Effector CD4-positive, alpha-beta T cell (primary cell): ENCODE data around the gene SLC35F3.
"Not testable (repeated sequence)": the region's sequence is repeated elsewhere in the genome, so short reads cannot be mapped to it uniquely, and the experiment has no call there.

Experiments used
- DNase-seq: peaks from one replicate; pipeline ENCODE4 v3.0.0-alpha.2; 2020

SLC35F3 gene

DNA sequence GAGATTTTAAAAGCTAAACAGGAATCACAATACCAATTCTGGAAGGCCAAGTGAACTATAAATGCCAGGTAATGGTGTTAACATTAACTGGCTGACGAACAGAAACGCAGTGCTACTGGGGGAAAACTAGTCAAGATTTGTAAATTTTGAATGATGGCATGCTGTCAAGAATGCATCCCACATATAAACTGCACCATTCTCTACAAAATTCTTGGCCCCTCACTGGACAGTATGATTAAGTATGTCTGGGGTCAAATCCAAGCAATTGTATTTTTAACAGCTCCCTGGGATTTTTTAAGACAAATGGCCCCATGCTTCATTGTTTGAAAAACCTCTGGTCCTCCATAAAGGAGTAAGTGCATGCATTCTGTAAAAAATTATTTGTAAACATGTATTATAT, 395.6 kb downstream of the SLC35F3 start:
- no peak for DNase-seq

DNA sequence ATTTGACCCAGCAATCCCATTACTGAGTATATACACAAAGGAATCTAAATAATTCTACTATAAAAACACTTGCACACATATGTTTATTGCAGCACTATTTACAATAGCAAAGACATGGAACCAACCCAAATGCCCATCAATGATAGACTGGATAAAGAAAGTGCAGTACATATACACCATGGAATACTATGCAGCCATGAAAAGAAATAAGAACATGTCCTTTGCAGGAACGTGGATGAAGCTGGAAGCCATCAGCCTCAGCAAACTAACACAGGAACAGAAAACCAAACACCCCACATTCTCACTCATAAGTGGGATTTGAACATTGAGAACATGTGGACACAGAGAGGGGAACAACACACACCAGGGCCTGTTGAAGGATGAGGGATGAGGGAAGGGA, 397.2 kb downstream of the SLC35F3 start:
- not testable (repeated sequence) for DNase-seq

DNA sequence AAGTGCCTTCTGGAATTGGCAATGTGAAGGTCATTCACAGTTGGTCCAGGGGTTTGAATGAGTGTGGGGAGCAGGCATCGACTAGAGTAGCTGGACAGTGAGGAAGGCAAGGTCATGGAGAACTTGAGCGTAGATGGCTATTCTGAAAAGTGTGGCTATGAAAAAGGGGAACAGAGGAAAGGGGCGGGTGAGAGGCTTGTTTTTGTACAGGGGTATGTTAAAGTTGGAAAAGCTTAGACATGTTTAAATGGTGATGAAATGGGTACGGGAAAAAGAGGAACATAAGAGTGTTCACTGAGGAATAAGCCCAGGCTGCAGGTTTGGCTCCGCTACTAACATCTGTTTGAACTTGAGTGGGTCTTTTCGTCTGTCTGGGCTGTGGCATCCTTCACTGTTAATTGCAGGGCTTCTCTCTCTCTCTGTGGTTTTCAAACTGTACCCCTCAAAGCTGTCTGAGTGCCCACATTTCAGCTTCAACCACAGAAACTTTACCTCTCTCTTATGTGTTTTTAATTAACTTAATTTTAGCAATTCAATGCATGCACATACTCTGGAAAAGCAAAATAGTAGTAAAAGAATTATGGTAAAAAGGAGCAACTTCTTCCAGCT, 398.0 kb downstream of the SLC35F3 start:
- no peak for DNase-seq

DNA sequence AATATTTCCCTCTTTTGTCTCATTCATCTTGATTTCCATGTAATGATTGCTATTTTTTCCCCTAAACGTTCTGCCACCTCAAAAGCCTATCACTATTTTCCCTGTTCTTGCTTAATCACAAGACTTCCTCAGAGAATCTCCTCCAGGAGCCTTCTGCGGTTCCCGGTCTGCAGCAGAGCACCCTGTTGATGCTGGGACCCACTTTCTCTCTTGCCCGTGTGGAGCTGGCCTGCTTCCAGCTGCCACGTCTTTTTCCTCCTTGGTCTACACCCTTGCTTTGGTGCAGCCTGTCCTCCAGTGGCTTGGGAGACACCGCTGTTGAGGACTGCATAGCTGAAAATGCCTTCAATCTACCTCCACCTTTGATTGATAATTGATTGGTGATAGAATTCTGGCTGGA, 398.8 kb downstream of the SLC35F3 start:
- no peak for DNase-seq

DNA sequence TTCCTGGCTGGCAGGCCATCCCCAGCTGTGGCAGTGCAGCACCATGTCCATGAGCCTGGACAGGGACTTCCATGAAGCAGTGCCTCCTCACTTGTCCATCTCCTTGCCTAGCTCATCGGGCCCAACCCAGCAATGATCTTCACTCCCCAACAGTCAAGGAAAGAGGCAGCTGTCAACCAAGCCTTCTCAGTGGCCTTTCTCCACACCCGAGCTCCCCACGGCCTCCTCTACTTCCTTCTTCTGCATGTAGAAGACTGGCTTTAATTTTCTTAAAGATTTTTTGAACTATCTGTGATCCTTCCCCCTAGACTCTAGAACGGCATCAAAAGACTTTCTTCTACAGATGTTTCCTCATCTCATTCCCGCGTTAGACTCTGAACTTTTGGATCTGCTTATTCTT, 403.2 kb downstream of the SLC35F3 start:
- DNase-seq, result no peak

DNA sequence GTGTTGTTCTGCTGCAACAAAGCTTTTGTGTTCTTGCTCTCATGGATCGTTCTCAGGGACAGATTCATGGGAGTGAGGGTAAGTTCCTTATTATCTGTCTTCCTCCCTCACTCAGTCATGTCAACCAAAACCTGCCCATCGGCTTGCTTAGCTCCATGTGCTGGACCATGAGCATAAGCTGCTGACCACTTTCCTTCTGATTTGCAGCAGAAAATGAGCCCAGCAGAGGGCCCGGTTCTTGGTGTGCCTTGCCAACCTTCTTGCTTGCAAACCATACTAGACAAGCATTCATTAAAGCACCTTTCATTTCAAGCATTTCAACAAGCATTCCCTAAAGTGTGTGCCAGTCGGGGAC, 404.7 kb downstream of the SLC35F3 start:
- DNase-seq, result no peak

DNA sequence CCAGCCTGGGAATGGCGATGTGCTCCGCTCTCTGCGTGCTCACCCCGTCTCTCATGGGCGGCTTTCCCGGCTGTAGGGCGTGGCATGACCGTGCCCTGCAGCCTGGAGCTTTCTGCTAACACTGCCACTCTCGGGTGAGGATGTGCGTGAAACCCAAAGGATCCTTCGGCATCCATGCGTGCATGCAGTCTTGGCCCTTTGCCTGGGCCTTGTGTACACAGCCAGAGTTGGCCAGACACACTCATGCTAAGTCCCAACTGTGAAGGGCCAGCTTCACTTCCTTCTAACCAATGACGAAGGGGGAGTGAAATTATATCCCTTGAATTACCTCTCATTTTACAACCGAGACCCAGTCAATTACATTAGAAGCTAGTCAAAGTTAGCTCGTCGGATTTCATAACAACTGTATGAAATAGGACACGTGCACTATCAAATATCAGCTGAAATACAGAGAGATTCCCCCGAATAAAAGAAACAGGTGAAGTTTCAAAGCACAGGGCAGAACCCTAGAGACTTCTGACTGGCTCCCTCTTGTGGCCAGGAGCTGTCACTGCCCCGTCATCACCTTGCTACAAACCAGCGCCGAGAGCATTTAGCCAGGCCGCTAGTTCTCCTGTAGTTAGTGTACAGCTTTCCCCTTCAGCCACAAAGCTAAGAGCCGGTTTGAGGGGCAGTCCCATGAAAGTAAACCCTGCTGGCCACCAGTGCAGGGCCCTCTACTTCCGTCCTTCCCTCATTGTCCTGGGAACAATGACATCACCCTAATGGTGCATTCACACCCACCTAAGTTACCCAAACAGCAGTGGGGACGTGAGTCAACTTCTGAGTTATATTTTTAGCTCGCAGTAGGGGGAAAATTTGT, 405.4 kb downstream of the SLC35F3 start:
- DNase-seq, result peak; percentile 57

DNA sequence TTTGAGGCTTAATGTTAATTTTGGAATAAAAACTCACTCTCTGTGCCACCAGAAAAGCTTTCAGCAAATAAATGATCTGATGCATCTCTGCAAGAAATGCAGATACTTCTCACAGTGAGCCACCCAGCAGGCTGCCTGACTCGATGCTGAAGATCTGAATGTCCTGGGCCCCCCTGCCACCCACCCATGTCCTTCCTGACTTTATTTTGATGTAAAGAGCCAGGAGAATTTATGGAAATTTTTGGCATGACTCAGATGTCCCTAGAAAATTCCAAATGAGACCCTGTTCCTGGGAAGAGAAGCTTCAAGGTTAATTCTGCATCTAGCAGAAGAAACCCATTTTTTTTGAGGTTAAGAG, 406.0 kb downstream of the SLC35F3 start:
- no peak for DNase-seq

DNA sequence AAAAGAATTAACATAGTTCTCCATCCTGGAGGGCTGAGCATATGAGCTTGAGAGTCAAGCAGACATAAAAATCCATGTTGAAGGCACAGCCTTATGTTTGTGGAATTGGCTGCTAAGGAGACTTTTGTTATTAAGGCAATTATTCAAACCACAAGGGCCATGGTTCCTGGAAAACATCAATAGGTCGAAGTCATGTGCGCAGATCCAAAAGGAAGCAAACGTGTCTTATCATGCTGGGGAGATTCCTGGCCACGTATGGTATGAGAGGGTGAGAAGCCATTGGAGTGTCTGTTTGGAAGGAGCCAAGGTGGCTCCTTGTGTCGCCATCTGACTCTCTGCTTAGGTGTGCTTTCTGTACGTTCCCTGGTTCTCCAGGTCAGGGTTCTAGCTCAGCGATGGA, 406.9 kb downstream of the SLC35F3 start:
- no peak for DNase-seq

DNA sequence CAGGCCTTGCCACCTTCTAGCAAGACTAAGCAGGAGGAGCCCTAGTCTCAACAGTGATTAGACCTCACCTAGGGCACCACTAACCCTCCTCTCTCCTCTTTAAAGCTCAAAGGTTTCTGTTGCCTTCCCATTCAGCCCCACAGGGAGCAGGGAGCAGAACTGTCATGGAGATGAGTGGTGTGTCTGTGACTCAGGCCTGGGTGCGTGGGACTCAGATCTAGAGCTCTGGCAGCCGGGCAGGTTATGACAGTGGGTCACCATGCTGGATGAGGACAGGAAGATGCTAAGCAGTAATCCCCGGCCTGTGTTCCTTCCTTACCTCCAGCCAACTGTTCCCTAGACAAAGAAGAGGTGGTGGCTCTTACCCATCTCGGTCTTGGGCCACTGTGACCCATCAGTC, 408.7 kb downstream of the SLC35F3 start:
- DNase-seq, result no peak

DNA sequence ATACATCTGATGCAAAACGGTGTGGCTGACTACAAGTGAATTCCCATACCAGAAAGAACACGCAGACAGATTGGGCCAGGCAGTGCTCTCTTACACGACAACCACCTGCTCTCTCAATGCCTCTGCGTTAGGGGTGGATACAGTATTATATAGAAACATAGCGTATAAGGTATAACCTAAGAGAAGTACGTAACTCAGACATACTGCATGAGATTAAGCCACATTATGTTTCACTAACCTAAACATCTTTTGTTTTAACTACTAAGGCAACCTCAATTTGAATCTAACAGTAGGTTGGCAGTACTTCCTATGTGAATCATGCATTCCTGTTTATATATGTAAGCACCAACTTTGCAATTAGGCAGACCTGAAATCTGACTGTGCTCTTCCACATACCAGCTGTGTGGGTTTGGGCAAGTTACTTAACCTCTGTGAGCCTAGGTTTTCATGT, 410.6 kb downstream of the SLC35F3 start:
- no peak for DNase-seq

DNA sequence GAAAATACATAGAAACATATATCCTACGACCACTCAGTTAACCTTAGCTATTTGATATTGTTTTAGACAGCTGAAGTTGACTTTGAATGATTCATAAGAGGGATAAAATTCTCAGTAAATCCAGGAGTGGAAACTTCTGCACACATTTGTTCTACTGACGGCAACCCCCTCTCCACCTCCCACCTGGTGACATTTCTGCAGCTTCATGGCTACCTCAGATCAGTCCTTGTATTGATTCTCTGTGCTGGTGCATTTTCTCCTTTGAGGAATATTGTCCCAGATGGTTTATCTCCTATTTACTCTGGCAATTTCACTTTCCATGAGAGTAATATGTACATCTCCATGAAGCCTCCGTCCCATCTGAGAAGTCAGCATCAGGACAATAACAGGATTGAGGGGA, 411.1 kb downstream of the SLC35F3 start:
- no peak for DNase-seq

DNA sequence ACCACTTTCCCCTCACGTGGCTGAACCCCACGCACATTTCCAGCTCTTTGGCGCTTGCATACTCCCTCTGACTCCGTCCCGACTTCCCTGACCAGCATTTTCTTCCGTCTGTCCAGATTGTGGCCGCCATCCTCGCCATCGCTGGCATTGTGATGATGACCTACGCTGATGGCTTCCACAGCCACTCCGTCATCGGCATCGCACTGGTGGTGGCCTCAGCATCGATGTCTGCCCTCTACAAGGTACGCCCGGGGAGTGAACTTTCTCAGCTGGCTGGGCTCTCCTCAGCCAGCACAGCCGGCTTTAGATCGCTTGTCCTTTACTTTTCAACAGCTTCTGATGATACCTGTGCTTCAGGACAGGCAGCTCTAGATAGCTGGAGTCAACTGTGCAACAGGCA, 412.0 kb downstream of the SLC35F3 start:
- DNase-seq, result no peak

DNA sequence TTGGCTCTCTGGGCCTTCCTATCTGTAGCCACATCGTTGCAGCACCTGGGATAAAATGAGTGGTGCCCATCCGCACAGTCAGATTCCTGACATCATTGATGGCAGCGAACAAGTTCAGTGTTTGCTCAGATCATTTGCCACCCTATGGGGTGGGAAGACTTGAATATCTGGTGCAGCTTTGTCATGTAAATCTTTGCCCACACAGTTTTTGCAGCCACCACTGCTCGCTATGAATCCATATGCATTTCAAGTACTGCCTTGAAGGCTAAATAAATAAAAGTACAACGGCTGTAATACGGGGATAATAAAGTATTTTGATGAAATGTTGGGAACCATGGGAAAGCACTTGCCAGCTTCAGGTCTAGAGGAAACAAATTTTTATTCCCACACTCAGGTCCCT, 412.5 kb downstream of the SLC35F3 start:
- DNase-seq, result no peak

DNA sequence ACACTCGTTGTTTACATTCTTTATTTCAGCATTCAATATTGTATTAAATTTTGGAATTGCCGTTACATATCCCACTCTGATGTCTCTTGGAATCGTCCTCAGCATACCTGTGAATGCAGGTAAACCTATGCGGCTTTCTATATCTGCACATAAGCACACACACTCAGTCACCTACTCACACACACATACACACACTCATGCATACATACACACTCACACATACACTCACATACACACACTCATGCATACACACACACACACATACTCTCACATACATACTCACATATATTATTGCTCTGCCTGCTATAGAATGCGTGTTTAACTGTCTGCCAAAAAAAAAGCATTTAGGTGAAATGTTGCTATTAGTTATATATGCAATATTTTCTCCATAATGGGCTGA, 415.6 kb downstream of the SLC35F3 start:
- DNase-seq, result no peak

DNA sequence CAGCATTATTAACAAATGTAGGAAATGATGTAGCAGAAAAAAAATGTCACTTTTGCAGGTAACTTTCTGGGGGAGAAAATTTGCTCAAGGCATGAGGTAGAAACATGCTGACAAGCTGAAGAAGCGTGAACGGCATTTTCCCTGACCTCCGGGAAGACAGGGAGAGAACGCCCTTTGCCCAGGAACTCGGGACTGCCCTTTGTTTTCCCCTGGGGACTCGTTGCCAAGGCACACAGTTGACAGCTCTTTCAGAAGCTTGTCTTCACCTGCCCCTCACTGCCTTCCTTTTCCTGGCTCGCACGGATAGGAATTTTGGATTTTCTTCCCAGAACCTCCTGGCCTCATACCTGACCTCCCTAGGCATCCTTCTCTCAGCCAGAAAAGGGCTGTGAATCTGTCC, 416.1 kb downstream of the SLC35F3 start:
- DNase-seq, result no peak

DNA sequence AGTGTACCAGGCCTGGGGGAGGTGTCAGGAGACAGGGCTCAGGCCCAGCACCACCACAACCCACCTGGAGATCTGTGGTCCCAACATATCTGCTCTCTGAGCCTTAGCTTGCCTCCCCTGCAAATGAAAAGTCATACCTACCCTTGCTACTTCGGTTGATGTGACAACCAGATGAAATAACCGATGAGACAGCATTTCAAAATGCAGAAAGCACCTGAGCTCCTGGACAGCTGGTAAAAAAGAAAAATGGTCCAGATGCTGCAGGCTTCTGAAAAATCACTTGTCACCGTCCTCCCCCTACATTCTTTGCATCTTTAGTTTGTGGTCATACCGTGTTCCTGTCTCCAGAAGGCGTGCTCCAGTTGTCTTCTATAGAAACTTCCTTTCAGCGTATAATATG, 416.8 kb downstream of the SLC35F3 start:
- no peak for DNase-seq

DNA sequence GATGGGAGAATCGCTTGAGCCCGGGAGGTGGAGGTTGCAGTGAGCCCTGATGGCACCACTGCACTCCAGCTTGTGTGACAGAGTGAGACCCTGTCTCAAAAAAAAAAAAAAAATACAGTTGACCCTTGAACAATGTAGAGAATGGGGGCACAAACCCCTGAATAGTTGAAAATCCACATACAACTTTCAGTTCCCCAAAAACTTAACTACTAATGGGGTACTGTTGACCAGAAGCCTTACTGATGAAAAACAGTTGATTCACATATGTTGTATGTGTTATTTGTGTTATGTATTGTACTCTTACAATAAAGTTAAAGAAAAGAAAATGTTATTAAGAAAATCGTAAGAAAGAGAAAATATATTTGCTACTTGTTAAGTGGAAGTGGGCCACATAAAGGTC, 417.6 kb downstream of the SLC35F3 start:
- no peak for DNase-seq

DNA sequence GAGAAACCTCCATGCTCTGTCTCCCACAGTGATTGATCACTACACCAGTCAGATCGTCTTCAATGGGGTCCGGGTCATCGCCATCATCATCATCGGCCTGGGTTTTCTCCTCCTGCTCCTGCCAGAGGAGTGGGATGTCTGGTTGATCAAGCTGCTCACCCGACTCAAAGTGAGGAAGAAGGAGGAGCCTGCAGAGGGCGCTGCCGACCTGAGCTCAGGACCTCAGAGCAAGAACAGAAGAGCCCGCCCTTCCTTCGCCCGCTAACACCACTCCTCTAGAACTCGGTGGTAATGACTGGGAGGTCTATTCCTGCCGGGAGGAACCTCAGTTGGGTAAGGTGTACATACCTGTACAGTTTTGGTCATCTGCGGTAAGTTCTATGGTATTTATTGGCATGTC, 418.5 kb downstream of the SLC35F3 start:
- peak; percentile 52 for DNase-seq

DNA sequence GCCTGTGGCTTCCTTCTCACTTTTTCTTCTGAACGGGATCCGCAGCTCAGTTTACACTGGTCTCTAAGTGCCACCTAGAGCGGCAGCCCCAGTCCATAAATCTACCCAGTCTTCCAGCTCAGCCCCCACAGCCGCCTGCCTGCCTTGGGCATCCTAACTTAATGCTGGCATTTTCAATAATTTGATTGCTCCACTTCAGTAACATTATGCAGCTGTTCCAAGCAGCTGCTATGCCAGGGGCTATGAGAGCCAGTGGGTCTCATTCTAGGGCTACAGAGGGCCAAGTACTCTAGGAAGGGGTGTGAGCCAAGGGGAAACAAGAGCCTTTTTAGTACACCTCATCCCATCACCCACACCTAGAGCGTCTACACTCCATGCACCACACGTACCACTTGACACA, 420.3 kb downstream of the SLC35F3 start:
- no peak for DNase-seq

DNA sequence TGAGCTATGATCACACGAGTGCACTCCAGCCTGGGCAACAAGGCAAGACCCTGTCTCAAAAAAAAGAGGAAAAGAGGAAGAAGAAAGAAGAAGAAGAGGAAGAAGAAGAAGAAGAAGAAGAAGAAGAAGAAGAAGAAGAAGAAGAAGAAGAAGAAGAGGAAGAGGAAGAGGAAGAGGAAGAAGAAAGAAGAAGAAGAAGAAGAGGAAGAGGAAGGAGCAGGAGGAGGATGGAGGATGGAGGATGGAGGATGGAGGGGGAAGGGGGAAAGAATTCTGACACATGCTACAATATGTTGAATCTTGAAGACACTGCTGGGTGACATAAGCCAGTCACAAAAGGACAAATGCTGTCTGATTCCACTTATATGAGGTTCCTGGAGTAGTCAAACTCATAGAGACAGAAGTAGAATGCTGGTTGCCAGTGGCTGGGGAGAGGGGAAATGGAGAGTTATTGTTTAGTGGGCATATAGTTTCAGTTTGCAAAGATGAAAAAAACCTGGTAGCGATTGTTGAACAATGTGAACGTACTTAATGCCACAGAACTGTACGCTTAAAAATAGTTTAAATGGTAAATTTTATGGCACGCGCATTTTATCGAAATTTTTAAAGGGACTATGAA, 421.5 kb downstream of the SLC35F3 start:
- no peak for DNase-seq

DNA sequence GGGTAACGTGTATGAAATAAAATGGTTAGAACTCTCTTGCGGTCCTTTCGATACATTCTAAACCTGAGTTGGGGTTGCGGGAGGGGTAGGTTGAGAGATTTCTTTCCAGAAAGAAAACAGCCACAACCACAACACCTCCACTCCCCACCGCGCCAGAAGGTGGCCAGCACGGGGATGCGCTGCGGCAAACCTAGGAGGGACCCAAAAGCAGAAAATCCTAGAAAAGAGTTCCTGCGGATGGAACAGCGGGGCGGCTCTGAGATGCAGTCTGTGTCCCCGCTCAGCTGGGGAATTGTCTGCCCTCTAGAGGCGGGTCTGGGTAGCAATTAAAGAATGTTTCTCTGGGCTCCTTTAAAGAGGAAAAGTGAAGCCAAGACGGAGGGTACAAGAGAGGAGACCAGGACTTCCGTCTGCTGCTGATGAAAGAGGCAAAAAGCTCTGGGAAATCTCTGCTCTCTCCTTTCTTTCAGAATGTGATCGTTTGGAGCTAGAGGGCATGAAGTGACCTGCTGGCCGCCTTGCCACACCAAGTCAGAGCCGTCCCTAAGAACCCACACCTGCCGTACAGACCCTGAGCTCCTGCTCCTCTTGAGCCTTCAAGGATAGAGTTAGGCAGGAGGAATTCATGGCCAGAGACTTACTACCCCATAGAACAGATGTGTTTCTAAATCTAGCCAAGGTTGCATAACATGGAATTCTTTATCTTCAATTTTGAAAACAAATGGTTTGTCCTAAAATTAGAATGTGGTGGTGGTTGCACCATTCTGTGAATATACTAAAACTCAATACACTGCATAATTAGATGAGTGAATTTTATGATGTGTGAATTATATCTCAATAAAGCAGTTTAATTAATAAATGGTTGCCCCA, 422.3 kb downstream of the SLC35F3 start:
- peak; percentile 56 for DNase-seq

DNA sequence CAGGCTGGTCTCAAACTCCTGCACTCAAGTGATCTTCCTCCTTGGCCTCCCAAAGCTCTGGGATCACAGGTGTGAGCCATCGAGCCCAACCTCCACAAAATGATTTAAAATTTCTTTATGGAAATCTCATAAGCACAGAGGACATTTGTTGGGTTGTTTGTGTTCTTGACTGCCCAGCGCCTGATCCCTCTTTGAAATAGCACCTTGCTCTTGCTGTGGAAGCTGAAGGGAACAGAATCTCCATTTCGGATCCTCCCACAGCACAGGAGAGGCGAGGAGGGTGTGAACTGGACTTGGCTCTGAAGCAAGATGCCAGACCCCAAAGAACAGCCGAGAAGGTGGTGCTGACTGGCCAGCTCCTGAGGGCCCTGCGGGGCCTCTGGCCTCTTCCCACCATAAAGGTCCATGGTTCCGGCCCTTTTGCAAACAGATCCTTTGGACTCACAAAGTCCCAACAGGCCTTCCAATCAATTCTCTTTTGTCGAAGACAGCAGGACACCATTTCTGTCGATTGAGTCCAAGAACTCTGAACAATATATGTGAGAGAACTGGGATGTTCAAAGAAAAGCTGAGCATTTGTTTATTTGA, 423.2 kb downstream of the SLC35F3 start:
- DNase-seq, result no peak
